ENCODE data around the gene KRTAP20-4.

KRTAP20-4 gene

DNA sequence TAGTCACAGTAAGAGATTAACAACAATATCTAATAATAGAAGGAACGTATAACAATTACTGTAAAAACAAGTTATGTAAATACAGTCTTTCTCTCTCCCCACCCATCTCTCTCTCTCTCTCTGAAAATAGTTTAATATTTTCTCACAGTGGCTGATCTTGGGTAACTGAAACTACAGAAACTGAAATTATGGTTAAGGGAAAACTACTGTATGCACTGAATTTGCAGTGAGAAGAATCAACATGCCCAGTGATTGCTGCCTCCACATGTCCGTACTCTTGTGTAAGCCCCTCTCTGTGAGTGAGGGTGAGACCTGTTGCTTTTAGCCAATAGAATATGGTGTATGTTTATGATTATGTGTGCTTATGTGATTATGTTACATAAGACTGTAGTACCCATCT, 8.3 kb upstream of the KRTAP20-4 start:
- no peak for DNase-seq
- no peaks in the 10 kb centered on the region for H3K4me1 ChIP-seq (ENCODE audit: control insufficient read depth, insufficient read depth, low read length, poor library complexity, severe bottlenecking)
- no peak overlapping the region for H3K27ac ChIP-seq (ENCODE audit: insufficient read depth, low read length, poor library complexity, severe bottlenecking)
- no peaks in the 10 kb centered on the region for H3K9me3 ChIP-seq (ENCODE audit: control insufficient read depth, low read length)
- H3K4me3 ChIP-seq (ENCODE audit: insufficient read depth, low read depth, low read length, poor library complexity, severe bottlenecking): no peak overlapping the region
- no peaks in the 10 kb centered on the region for H3K27me3 ChIP-seq (replicated peaks; ENCODE audit: control insufficient read depth, insufficient read depth, low read length, poor library complexity, severe bottlenecking)
- no peaks in the 10 kb centered on the region for H3K36me3 ChIP-seq (ENCODE audit: control insufficient read depth, insufficient read depth, low read length)

GRCh38 chr21:30613836-30614235, 6.6 kb upstream of the KRTAP20-4 start, which contains the start of gene KRTAP6-1:
TSS of gene KRTAP6-1 (minus strand) at chr21:30613930. CDS start at chr21:30613904, 26 bp downstream.
- Histone ChIP-seq H3K9me3 (ENCODE audit: control insufficient read depth, low read length) (no peaks in the 10 kb centered on the region), H3K27me3 (replicated peaks; ENCODE audit: control insufficient read depth, insufficient read depth, low read length, poor library complexity, severe bottlenecking) (no peaks in the 10 kb centered on the region), H3K4me1 (ENCODE audit: control insufficient read depth, insufficient read depth, low read length, poor library complexity, severe bottlenecking) (no peaks in the 10 kb centered on the region), H3K36me3 (ENCODE audit: control insufficient read depth, insufficient read depth, low read length) (no peaks in the 10 kb centered on the region), H3K27ac (ENCODE audit: insufficient read depth, low read length, poor library complexity, severe bottlenecking) (no peak within 1 kb of the TSS), H3K4me3 (ENCODE audit: insufficient read depth, low read depth, low read length, poor library complexity, severe bottlenecking) (no peak within 1 kb of the TSS)
- no peak for DNase-seq

- no peaks in the 10 kb centered on the region for H3K4me1 ChIP-seq (ENCODE audit: control insufficient read depth, insufficient read depth, low read length, poor library complexity, severe bottlenecking)
- no peaks in the 10 kb centered on the region for H3K27me3 ChIP-seq (replicated peaks; ENCODE audit: control insufficient read depth, insufficient read depth, low read length, poor library complexity, severe bottlenecking)
- H3K36me3 ChIP-seq (ENCODE audit: control insufficient read depth, insufficient read depth, low read length): no peaks in the 10 kb centered on the region
- H3K4me3 ChIP-seq (ENCODE audit: insufficient read depth, low read depth, low read length, poor library complexity, severe bottlenecking): no peak overlapping the region
- no peak for DNase-seq
- no peak overlapping the region for H3K27ac ChIP-seq (ENCODE audit: insufficient read depth, low read length, poor library complexity, severe bottlenecking)
- H3K9me3 ChIP-seq (ENCODE audit: control insufficient read depth, low read length): no peaks in the 10 kb centered on the region
Measured at GRCh38 chr21:30615199-30615598, 5.2 kb upstream of the KRTAP20-4 start.

- H3K36me3 ChIP-seq (ENCODE audit: control insufficient read depth, insufficient read depth, low read length): no peaks in the 10 kb centered on the region
- H3K9me3 ChIP-seq (ENCODE audit: control insufficient read depth, low read length): no peaks in the 10 kb centered on the region
- H3K4me3 ChIP-seq (ENCODE audit: insufficient read depth, low read depth, low read length, poor library complexity, severe bottlenecking): no peak within 1 kb of the TSS
- DNase-seq: no peak
- no peak within 1 kb of the TSS for H3K27ac ChIP-seq (ENCODE audit: insufficient read depth, low read length, poor library complexity, severe bottlenecking)
- no peaks in the 10 kb centered on the region for H3K27me3 ChIP-seq (replicated peaks; ENCODE audit: control insufficient read depth, insufficient read depth, low read length, poor library complexity, severe bottlenecking)
- no peaks in the 10 kb centered on the region for H3K4me1 ChIP-seq (ENCODE audit: control insufficient read depth, insufficient read depth, low read length, poor library complexity, severe bottlenecking)
Measured at GRCh38 chr21:30616125-30616524, 4.3 kb upstream of the KRTAP20-4 start, which contains the start of gene KRTAP20-1. TSS of gene KRTAP20-1 (plus strand) at chr21:30616425. CDS start at chr21:30616455, 30 bp downstream.

DNA sequence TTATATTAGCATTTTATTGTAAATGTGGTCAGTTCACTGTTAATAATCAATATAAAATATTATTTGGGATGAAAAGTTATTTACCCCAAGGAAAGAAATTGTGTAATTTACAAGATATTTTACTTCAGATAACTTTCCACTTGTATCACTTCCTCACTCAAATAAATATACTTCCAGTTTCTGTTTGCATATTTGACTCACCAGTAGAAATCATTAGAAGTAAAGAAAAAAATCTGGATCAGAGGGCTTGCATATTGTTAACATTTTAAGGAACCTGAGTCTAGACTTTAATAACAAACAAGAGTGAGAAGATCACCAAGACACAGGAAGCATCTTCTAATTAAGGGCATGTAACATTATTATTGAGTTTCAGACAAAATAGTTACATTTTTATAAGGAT, 347 bp upstream of the KRTAP20-4 start:
- Histone ChIP-seq H3K27me3 (replicated peaks; ENCODE audit: control insufficient read depth, insufficient read depth, low read length, poor library complexity, severe bottlenecking) (no peaks in the 10 kb centered on the region), H3K27ac (ENCODE audit: insufficient read depth, low read length, poor library complexity, severe bottlenecking) (no peak overlapping the region), H3K9me3 (ENCODE audit: control insufficient read depth, low read length) (no peaks in the 10 kb centered on the region), H3K4me1 (ENCODE audit: control insufficient read depth, insufficient read depth, low read length, poor library complexity, severe bottlenecking) (no peaks in the 10 kb centered on the region), H3K4me3 (ENCODE audit: insufficient read depth, low read depth, low read length, poor library complexity, severe bottlenecking) (no peak overlapping the region), H3K36me3 (ENCODE audit: control insufficient read depth, insufficient read depth, low read length) (no peaks in the 10 kb centered on the region)
- no peak for DNase-seq

GRCh38 chr21:30623362-30623761, 2.9 kb downstream of the KRTAP20-4 start:
- Histone ChIP-seq H3K27me3 (replicated peaks; ENCODE audit: control insufficient read depth, insufficient read depth, low read length, poor library complexity, severe bottlenecking) (no peaks in the 10 kb centered on the region), H3K4me1 (ENCODE audit: control insufficient read depth, insufficient read depth, low read length, poor library complexity, severe bottlenecking) (no peaks in the 10 kb centered on the region), H3K27ac (ENCODE audit: insufficient read depth, low read length, poor library complexity, severe bottlenecking) (no peak overlapping the region), H3K36me3 (ENCODE audit: control insufficient read depth, insufficient read depth, low read length) (no peaks in the 10 kb centered on the region), H3K9me3 (ENCODE audit: control insufficient read depth, low read length) (no peaks in the 10 kb centered on the region), H3K4me3 (ENCODE audit: insufficient read depth, low read depth, low read length, poor library complexity, severe bottlenecking) (no peak overlapping the region)
- no peak for DNase-seq

- H3K9me3 ChIP-seq (ENCODE audit: control insufficient read depth, low read length): no peaks in the 10 kb centered on the region
- H3K4me3 ChIP-seq (ENCODE audit: insufficient read depth, low read depth, low read length, poor library complexity, severe bottlenecking): no peak overlapping the region
- no peaks in the 10 kb centered on the region for H3K36me3 ChIP-seq (ENCODE audit: control insufficient read depth, insufficient read depth, low read length)
- no peak overlapping the region for H3K27ac ChIP-seq (ENCODE audit: insufficient read depth, low read length, poor library complexity, severe bottlenecking)
- no peak for DNase-seq
- H3K27me3 ChIP-seq (replicated peaks; ENCODE audit: control insufficient read depth, insufficient read depth, low read length, poor library complexity, severe bottlenecking): no peaks in the 10 kb centered on the region
- no peaks in the 10 kb centered on the region for H3K4me1 ChIP-seq (ENCODE audit: control insufficient read depth, insufficient read depth, low read length, poor library complexity, severe bottlenecking)
Measured at GRCh38 chr21:30625449-30626165, 5.2 kb downstream of the KRTAP20-4 start.

GRCh38 chr21:30628109-30628508, 7.7 kb downstream of the KRTAP20-4 start:
- no peak for DNase-seq
- Histone ChIP-seq H3K9me3 (ENCODE audit: control insufficient read depth, low read length) (no peaks in the 10 kb centered on the region), H3K27me3 (replicated peaks; ENCODE audit: control insufficient read depth, insufficient read depth, low read length, poor library complexity, severe bottlenecking) (no peaks in the 10 kb centered on the region), H3K36me3 (ENCODE audit: control insufficient read depth, insufficient read depth, low read length) (no peaks in the 10 kb centered on the region), H3K27ac (ENCODE audit: insufficient read depth, low read length, poor library complexity, severe bottlenecking) (no peak overlapping the region), H3K4me1 (ENCODE audit: control insufficient read depth, insufficient read depth, low read length, poor library complexity, severe bottlenecking) (no peaks in the 10 kb centered on the region), H3K4me3 (ENCODE audit: insufficient read depth, low read depth, low read length, poor library complexity, severe bottlenecking) (no peak overlapping the region)

DNA sequence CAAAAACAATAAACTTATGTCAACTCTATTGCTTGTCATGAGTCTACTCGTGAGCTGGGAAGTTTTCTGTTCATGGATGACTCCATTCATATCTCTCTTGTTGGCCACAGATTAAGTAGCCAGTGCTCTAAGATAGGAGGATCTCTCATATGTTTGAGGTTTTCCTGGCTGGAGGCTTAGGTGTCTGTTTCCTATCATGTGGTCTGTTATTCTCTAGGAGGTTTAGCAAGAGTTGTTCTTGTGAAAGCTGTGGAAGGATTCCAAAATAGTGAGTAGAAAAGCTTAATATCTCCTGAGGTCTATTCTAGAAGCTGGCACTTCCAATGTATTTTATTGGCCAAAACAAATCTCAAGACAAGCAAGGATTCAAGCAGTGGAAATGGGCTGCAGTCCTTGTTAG, 8.8 kb downstream of the KRTAP20-4 start:
- H3K4me3 ChIP-seq (ENCODE audit: insufficient read depth, low read depth, low read length, poor library complexity, severe bottlenecking): no peak overlapping the region
- no peaks in the 10 kb centered on the region for H3K36me3 ChIP-seq (ENCODE audit: control insufficient read depth, insufficient read depth, low read length)
- H3K27ac ChIP-seq (ENCODE audit: insufficient read depth, low read length, poor library complexity, severe bottlenecking): no peak overlapping the region
- no peaks in the 10 kb centered on the region for H3K9me3 ChIP-seq (ENCODE audit: control insufficient read depth, low read length)
- no peaks in the 10 kb centered on the region for H3K27me3 ChIP-seq (replicated peaks; ENCODE audit: control insufficient read depth, insufficient read depth, low read length, poor library complexity, severe bottlenecking)
- no peaks in the 10 kb centered on the region for H3K4me1 ChIP-seq (ENCODE audit: control insufficient read depth, insufficient read depth, low read length, poor library complexity, severe bottlenecking)
- no peak for DNase-seq

DNA sequence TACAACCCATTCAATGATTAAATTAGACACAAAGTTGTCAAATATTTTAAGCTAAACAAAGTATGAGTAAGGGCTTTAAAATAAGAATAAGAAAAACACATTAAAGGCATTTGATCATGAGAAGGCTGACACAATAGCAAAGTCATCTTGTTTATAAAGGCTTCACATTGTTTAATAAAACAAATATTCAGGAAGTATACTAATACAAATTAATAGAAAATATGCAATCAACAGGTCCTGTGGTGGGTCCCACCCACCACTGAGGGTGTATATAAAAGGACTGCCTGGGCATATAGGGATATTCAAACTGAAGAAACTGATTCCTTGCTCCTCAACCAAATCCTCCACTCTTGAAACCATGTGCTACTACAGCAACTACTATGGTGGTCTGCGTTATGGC, 14.5 kb downstream of the KRTAP20-4 start, which contains the start of gene KRTAP20-2:
KRTAP20-2 (plus strand) TSS at position 301 of the 400 bp plus-strand sequence; CDS start at position 359, 58 bp downstream.
- no peak for DNase-seq
- no peaks in the 10 kb centered on the region for H3K4me1 ChIP-seq (ENCODE audit: control insufficient read depth, insufficient read depth, low read length, poor library complexity, severe bottlenecking)
- no peak within 1 kb of the TSS for H3K27ac ChIP-seq (ENCODE audit: insufficient read depth, low read length, poor library complexity, severe bottlenecking)
- H3K4me3 ChIP-seq (ENCODE audit: insufficient read depth, low read depth, low read length, poor library complexity, severe bottlenecking): no peak within 1 kb of the TSS
- H3K27me3 ChIP-seq (replicated peaks; ENCODE audit: control insufficient read depth, insufficient read depth, low read length, poor library complexity, severe bottlenecking): no peaks in the 10 kb centered on the region
- no peaks in the 10 kb centered on the region for H3K9me3 ChIP-seq (ENCODE audit: control insufficient read depth, low read length)
- H3K36me3 ChIP-seq (ENCODE audit: control insufficient read depth, insufficient read depth, low read length): no peaks in the 10 kb centered on the region

Measured in effector memory CD4-positive, alpha-beta T cell (primary cell).